ENCODE data around the gene SGTA. TPM values are rescaled to one million over a fixed set of nuclear protein-coding genes. Genes with fewer than 3 reads are reported as not detected.

Gene SGTA
- total and polyA plus RNA-seq, 2 of the 13 experiments (the other 11 are each of a cell fraction or from before 2014, with no cell fraction given): 43.9 to 47.4 TPM

DNA sequence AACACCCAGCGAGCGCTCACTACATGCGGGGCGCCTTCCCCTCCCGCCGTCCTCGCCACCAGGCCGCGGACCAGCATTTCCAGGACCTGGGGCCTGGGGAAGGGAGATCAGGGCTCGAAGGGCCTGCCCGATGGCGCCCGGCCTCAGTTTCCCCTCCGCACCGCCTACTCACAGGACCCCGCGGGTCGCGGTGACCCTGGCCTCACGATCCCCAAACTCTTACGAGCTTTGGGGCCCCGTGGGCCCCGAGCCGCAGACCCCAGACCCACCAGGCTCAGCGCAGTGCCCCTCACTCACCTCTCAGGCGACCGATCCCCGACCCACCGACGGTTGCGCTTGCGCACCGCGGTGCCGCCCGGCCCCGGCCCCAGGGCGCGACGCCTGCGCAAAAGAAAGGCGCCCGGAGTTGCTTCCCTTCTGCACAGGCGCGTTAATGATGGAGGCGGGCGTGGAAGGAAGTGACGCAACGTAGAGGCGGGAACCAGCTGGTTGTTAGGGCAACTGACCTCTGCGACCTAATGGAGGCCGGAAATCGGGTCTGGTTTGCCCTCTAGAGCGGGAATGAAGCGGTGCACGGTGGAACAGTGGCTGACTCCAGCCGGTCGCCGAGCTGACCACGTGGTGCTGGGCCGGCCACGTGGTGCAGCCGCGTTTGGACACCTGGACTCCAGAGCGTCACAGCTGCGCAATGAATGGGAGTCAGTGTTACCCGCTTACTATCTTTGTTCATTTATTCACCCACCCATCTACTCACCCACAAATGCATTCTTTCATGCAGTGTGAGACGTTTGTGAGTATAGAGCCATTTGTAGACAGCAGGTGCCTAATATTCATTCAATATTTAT is at the start of gene SGTA (continued):
- TF ChIP-seq, protein P1, sequence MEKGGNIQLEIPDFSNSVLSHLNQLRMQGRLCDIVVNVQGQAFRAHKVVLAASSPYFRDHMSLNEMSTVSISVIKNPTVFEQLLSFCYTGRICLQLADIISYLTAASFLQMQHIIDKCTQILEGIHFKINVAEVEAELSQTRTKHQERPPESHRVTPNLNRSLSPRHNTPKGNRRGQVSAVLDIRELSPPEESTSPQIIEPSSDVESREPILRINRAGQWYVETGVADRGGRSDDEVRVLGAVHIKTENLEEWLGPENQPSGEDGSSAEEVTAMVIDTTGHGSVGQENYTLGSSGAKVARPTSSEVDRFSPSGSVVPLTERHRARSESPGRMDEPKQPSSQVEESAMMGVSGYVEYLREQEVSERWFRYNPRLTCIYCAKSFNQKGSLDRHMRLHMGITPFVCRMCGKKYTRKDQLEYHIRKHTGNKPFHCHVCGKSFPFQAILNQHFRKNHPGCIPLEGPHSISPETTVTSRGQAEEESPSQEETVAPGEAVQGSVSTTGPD (CRISPR knock-in tag; IDR thresholded peaks at IDR 0.05): 0 out of 2 replicates have a peak, but pooled peaks have one; percentile 12
- TF ChIP-seq, protein P2, sequence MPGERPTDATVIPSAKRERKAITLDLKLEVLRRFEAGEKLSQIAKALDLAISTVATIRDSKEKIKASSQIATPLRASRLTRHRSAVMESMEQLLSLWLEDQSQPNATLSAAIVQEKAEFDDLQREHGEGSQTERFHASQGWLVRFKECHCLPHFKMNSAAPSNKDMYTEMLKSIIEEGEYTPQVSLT (CRISPR knock-in tag; IDR thresholded peaks at IDR 0.05; ENCODE audit: borderline replicate concordance, low read depth): no peak; the same call in 1 of the 2 replicates
- no peak for TF ChIP-seq CCAR2 (optimal IDR thresholded peaks at IDR 0.05; ENCODE audit: low read depth, low read length)
- TF ChIP-seq, protein P3, sequence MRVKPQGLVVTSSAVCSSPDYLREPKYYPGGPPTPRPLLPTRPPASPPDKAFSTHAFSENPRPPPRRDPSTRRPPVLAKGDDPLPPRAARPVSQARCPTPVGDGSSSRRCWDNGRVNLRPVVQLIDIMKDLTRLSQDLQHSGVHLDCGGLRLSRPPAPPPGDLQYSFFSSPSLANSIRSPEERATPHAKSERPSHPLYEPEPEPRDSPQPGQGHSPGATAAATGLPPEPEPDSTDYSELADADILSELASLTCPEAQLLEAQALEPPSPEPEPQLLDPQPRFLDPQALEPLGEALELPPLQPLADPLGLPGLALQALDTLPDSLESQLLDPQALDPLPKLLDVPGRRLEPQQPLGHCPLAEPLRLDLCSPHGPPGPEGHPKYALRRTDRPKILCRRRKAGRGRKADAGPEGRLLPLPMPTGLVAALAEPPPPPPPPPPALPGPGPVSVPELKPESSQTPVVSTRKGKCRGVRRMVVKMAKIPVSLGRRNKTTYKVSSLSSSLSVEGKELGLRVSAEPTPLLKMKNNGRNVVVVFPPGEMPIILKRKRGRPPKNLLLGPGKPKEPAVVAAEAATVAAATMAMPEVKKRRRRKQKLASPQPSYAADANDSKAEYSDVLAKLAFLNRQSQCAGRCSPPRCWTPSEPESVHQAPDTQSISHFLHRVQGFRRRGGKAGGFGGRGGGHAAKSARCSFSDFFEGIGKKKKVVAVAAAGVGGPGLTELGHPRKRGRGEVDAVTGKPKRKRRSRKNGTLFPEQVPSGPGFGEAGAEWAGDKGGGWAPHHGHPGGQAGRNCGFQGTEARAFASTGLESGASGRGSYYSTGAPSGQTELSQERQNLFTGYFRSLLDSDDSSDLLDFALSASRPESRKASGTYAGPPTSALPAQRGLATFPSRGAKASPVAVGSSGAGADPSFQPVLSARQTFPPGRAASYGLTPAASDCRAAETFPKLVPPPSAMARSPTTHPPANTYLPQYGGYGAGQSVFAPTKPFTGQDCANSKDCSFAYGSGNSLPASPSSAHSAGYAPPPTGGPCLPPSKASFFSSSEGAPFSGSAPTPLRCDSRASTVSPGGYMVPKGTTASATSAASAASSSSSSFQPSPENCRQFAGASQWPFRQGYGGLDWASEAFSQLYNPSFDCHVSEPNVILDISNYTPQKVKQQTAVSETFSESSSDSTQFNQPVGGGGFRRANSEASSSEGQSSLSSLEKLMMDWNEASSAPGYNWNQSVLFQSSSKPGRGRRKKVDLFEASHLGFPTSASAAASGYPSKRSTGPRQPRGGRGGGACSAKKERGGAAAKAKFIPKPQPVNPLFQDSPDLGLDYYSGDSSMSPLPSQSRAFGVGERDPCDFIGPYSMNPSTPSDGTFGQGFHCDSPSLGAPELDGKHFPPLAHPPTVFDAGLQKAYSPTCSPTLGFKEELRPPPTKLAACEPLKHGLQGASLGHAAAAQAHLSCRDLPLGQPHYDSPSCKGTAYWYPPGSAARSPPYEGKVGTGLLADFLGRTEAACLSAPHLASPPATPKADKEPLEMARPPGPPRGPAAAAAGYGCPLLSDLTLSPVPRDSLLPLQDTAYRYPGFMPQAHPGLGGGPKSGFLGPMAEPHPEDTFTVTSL (CRISPR knock-in tag; IDR thresholded peaks at IDR 0.05; ENCODE audit: borderline replicate concordance): 0 out of 2 replicates have a peak, but pooled peaks have one; percentile 14
- no peak for TF ChIP-seq ZFP36L2 (CRISPR knock-in tag; IDR thresholded peaks at IDR 0.05)
- peak; percentile 49 for TF ChIP-seq SKI (IDR thresholded peaks at IDR 0.05; ENCODE audit: partially characterized antibody)
- TF ChIP-seq, protein P4, sequence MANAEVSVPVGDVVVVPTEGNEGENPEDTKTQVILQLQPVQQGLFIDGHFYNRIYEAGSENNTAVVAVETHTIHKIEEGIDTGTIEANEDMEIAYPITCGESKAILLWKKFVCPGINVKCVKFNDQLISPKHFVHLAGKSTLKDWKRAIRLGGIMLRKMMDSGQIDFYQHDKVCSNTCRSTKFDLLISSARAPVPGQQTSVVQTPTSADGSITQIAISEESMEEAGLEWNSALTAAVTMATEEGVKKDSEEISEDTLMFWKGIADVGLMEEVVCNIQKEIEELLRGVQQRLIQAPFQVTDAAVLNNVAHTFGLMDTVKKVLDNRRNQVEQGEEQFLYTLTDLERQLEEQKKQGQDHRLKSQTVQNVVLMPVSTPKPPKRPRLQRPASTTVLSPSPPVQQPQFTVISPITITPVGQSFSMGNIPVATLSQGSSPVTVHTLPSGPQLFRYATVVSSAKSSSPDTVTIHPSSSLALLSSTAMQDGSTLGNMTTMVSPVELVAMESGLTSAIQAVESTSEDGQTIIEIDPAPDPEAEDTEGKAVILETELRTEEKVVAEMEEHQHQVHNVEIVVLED (CRISPR knock-in tag; IDR thresholded peaks at IDR 0.05; ENCODE audit: borderline replicate concordance): peak; percentile 75; the same call in 1 of the 2 replicates
- TF ChIP-seq SYNCRIP (IDR thresholded peaks at IDR 0.05; ENCODE audit: insufficient read depth, low read depth, low read length): no peak
- no peak for TF ChIP-seq HNRNPUL1 (IDR thresholded peaks at IDR 0.05; ENCODE audit: low read depth, low read length)
- TF ChIP-seq POLR2A (IDR thresholded peaks at IDR 0.05; ENCODE audit: insufficient read depth in 1 of 2, low read depth in 2 of 2, low read length in 2 of 2): peak; percentile 48 to 78; a peak in 3 of 4 replicates
- TF ChIP-seq KDM1A (CRISPR knock-in tag; IDR thresholded peaks at IDR 0.05): no peak
- TF ChIP-seq, protein P5, sequence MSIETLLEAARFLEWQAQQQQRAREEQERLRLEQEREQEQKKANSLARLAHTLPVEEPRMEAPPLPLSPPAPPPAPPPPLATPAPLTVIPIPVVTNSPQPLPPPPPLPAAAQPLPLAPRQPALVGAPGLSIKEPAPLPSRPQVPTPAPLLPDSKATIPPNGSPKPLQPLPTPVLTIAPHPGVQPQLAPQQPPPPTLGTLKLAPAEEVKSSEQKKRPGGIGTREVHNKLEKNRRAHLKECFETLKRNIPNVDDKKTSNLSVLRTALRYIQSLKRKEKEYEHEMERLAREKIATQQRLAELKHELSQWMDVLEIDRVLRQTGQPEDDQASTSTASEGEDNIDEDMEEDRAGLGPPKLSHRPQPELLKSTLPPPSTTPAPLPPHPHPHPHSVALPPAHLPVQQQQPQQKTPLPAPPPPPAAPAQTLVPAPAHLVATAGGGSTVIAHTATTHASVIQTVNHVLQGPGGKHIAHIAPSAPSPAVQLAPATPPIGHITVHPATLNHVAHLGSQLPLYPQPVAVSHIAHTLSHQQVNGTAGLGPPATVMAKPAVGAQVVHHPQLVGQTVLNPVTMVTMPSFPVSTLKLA (IDR thresholded peaks at IDR 0.05): peak; percentile 100
- TF ChIP-seq, protein P6, sequence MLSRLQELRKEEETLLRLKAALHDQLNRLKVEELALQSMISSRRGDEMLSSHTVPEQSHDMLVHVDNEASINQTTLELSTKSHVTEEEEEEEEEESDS (CRISPR knock-in tag; IDR thresholded peaks at IDR 0.05; ENCODE audit: borderline replicate concordance): peak; percentile 74; the same call in 1 of the 2 replicates
- no peak for TF ChIP-seq ZZZ3 (CRISPR knock-in tag; IDR thresholded peaks at IDR 0.05; ENCODE audit: borderline replicate concordance)
- no peak for TF ChIP-seq ZNF737 (CRISPR knock-in tag; IDR thresholded peaks at IDR 0.05; ENCODE audit: borderline replicate concordance)
- TF ChIP-seq ZNF367 (CRISPR knock-in tag; IDR thresholded peaks at IDR 0.05; ENCODE audit: borderline replicate concordance): peak; percentile 96

All from HepG2 (cell line).